C4-2B (cell line): Measurements from ENCODE around the gene LRMDA.

Experiments
- ZFX ChIP-seq: fragments of 450-650 bp; IDR thresholded peaks from 2 replicates; pipeline ENCODE4 v1.6.1; 2017
- TF ChIP-seq, protein P1 (sequence below): fragments of 450-650 bp; conservative IDR thresholded peaks from 2 replicates; pipeline ENCODE4 v1.5.1; 2017; ENCODE audit warnings: mild to moderate bottlenecking

DNA sequence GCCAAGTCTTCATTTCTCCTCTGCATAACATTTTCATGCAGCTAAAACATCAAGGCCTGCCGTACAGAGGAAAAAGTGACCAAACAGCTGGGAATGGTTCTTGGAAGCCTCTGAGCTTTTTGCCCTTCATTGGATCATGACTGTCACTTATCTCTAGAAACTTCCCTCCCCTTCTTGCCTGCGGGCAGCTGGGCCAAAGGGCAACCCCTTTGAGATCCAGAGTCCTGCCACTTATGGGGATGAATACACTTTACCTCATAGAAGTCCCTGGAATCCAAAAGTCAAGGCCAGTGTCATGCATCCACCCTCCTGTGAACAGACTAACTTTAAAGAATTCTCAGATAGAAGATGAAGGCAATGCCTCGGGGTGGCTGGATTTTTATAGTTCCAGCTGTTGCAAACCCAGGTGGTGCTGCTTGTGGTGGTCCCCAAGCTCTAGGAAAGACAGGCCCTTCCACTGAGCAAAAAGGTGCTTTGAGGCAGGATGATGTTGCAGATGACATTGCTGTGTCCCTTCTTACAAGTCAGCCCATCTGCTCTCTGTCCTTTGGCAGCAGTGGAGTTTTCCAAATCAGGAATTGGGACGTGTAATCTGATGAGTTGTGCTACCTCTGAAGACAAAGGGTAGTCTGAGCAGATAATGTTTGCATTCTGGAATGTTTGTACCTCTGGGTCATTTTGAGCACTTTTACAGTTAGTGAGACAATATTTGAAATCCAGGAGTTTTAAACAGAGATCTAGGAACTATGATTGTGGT lies 64.2 kb downstream of the LRMDA start:
- TF ChIP-seq, protein P1, sequence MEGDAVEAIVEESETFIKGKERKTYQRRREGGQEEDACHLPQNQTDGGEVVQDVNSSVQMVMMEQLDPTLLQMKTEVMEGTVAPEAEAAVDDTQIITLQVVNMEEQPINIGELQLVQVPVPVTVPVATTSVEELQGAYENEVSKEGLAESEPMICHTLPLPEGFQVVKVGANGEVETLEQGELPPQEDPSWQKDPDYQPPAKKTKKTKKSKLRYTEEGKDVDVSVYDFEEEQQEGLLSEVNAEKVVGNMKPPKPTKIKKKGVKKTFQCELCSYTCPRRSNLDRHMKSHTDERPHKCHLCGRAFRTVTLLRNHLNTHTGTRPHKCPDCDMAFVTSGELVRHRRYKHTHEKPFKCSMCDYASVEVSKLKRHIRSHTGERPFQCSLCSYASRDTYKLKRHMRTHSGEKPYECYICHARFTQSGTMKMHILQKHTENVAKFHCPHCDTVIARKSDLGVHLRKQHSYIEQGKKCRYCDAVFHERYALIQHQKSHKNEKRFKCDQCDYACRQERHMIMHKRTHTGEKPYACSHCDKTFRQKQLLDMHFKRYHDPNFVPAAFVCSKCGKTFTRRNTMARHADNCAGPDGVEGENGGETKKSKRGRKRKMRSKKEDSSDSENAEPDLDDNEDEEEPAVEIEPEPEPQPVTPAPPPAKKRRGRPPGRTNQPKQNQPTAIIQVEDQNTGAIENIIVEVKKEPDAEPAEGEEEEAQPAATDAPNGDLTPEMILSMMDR: no peak
- TF ChIP-seq ZFX: no peak
